HG03571 (cell line): ENCODE data around the gene ROBO1.
"Not testable (repeated sequence)": the region's sequence is repeated elsewhere in the genome, so short reads cannot be mapped to it uniquely, and the experiment has no call there.

ENCODE experiments used
- ATAC-seq: cut with Tn5 transposase; IDR thresholded peaks from one replicate; pipeline ENCODE4 v1.9.1; 2021; ENCODE audit not compliant: unreplicated experiment

Gene ROBO1

GRCh38 chr3:79317551-79318518, 450.0 kb downstream of the ROBO1 start:
- ATAC-seq: no peak

- ATAC-seq: no peak
Observed at GRCh38 chr3:79314962-79315361, 452.8 kb downstream of the ROBO1 start.

GRCh38 chr3:79314544-79314943, 453.3 kb downstream of the ROBO1 start:
- no peak for ATAC-seq

- no peak for ATAC-seq
Observed at GRCh38 chr3:79310016-79310415, 457.8 kb downstream of the ROBO1 start.

GRCh38 chr3:79306934-79307570, 460.7 kb downstream of the ROBO1 start:
- no peak for ATAC-seq

- ATAC-seq: not testable (repeated sequence)
Observed at GRCh38 chr3:79299949-79300635, 467.7 kb downstream of the ROBO1 start.

GRCh38 chr3:79297245-79297960, 470.4 kb downstream of the ROBO1 start:
- ATAC-seq: no peak

- ATAC-seq: no peak
Observed at GRCh38 chr3:79286882-79287281, 480.9 kb downstream of the ROBO1 start.

GRCh38 chr3:79285871-79286270, 481.9 kb downstream of the ROBO1 start:
- no peak for ATAC-seq

- no peak for ATAC-seq
Observed at GRCh38 chr3:79285380-79285779, 482.4 kb downstream of the ROBO1 start.

- no peak for ATAC-seq
Observed at GRCh38 chr3:79284781-79285180, 483.0 kb downstream of the ROBO1 start.

- ATAC-seq: no peak
Observed at GRCh38 chr3:79278681-79279080, 489.1 kb downstream of the ROBO1 start.

- no peak for ATAC-seq
Observed at GRCh38 chr3:79268422-79268821, 499.4 kb downstream of the ROBO1 start.

- ATAC-seq: no peak
Observed at GRCh38 chr3:79264892-79265291, 502.9 kb downstream of the ROBO1 start.

- ATAC-seq: no peak
Observed at GRCh38 chr3:79263423-79263822, 504.4 kb downstream of the ROBO1 start.

- ATAC-seq: no peak
Observed at GRCh38 chr3:79258479-79258878, 509.3 kb downstream of the ROBO1 start.

GRCh38 chr3:79257791-79258190, 510.0 kb downstream of the ROBO1 start:
- no peak for ATAC-seq

- no peak for ATAC-seq
Observed at GRCh38 chr3:79255702-79256101, 512.1 kb downstream of the ROBO1 start.

- ATAC-seq: no peak
Observed at GRCh38 chr3:79255292-79255691, 512.5 kb downstream of the ROBO1 start.

- ATAC-seq: no peak
Observed at GRCh38 chr3:79253704-79254103, 514.1 kb downstream of the ROBO1 start.

GRCh38 chr3:79253271-79253670, 514.5 kb downstream of the ROBO1 start:
- ATAC-seq: no peak
